Omental fat pad (tissue), 4 donors: ENCODE measurements around the gene USP17L17. TPM values are rescaled to one million over a fixed set of nuclear protein-coding genes. Genes with fewer than 3 reads are reported as not detected.

Source experiments
- total RNA-seq, 4 donors: library from RNA; depleted of rRNA; stranded (reverse); fragments of >200 nt; gene quantifications; one replicate each; pipeline ENCODE4 v1.1.0, GENCODE V29; 2016

Gene USP17L17
- total RNA-seq, 4 donors from 2014 or later: not detected

Other genes starting within 250 kb of the USP17L17 start
- not detected for gene FAM90A26, start 73.5 kb upstream of the USP17L17 start, total RNA-seq
- not detected for gene USP17L10, start 33.2 kb upstream of the USP17L17 start, total RNA-seq
- not detected for gene USP17L11, start 28.5 kb upstream of the USP17L17 start, total RNA-seq
- gene USP17L12, start 23.7 kb upstream of the USP17L17 start, total RNA-seq: not detected
- not detected for gene USP17L13, start 19.0 kb upstream of the USP17L17 start, total RNA-seq
- not detected for gene USP17L15, start 9.5 kb upstream of the USP17L17 start, total RNA-seq
- gene USP17L18, start 4.8 kb downstream of the USP17L17 start, total RNA-seq: not detected
- not detected for gene USP17L19, start 9.5 kb downstream of the USP17L17 start, total RNA-seq
- gene USP17L20, start 14.2 kb downstream of the USP17L17 start, total RNA-seq: not detected
- gene USP17L21, start 19.0 kb downstream of the USP17L17 start, total RNA-seq: not detected
- gene USP17L22, start 23.7 kb downstream of the USP17L17 start, total RNA-seq: not detected
- gene USP17L24, start 81.3 kb downstream of the USP17L17 start, total RNA-seq: not detected
- gene USP17L25, start 86.0 kb downstream of the USP17L17 start, total RNA-seq: not detected
- gene USP17L26, start 90.8 kb downstream of the USP17L17 start, total RNA-seq: not detected
- not detected for gene USP17L5, start 95.5 kb downstream of the USP17L17 start, total RNA-seq
- gene USP17L27, start 100.3 kb downstream of the USP17L17 start, total RNA-seq: not detected
- not detected for gene USP17L28, start 105.0 kb downstream of the USP17L17 start, total RNA-seq
- gene USP17L29, start 109.8 kb downstream of the USP17L17 start, total RNA-seq: not detected
- not detected for gene USP17L30, start 119.2 kb downstream of the USP17L17 start, total RNA-seq
- gene DEFB131A, start 200.5 kb downstream of the USP17L17 start, total RNA-seq: not detected